ENCODE results near the gene ATF4.

ATF4 gene

DNA sequence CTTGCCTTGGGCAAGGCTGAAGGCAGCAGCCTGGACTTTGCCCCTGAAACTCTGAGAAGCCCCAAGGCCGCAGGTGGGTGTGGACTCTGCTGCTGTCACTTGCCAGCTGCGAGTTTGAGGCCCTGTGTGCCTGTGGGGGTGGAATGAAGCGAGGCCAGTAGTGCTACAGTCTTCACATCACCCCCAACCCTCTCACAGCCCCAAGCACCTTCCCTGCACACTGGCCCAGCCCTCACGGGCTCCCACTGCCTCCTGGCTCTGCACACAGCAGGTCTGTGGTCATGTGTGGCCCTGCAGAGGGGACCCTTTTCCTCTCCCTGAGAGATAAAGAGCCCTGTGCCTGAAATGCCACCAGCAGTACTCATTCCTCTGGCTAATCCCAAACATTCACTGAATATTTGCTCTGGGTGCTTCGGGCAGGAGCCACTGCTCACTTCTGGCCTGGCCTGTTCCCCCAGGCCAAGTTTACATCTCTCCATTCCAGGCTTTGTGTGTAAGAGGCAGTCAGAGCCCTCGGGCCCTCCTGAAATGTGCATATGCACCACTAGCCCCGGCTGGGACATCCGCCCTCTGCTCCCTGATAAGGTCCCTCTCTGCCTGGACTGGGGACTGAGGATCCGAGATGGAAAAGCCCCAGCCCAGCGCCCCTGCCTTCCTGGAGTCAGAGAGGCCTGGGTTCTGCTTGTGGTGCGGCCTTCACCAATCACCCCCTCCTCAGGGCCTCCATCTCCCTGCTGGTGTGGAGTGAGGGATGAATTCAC, 45.8 kb upstream of the ATF4 start:
- TF ChIP-seq TCF12 (IDR thresholded peaks at IDR 0.05; ENCODE audit: low read depth) (no peak), CREB1 (IDR thresholded peaks at IDR 0.05; ENCODE audit: low read depth) (no peak), RAD21 (IDR thresholded peaks at IDR 0.05; ENCODE audit: low read depth) (no peak), NFIC (IDR thresholded peaks at IDR 0.05) (no peak), CEBPB (IDR thresholded peaks at IDR 0.05) (no peak)
- TF ChIP-seq, protein P1, sequence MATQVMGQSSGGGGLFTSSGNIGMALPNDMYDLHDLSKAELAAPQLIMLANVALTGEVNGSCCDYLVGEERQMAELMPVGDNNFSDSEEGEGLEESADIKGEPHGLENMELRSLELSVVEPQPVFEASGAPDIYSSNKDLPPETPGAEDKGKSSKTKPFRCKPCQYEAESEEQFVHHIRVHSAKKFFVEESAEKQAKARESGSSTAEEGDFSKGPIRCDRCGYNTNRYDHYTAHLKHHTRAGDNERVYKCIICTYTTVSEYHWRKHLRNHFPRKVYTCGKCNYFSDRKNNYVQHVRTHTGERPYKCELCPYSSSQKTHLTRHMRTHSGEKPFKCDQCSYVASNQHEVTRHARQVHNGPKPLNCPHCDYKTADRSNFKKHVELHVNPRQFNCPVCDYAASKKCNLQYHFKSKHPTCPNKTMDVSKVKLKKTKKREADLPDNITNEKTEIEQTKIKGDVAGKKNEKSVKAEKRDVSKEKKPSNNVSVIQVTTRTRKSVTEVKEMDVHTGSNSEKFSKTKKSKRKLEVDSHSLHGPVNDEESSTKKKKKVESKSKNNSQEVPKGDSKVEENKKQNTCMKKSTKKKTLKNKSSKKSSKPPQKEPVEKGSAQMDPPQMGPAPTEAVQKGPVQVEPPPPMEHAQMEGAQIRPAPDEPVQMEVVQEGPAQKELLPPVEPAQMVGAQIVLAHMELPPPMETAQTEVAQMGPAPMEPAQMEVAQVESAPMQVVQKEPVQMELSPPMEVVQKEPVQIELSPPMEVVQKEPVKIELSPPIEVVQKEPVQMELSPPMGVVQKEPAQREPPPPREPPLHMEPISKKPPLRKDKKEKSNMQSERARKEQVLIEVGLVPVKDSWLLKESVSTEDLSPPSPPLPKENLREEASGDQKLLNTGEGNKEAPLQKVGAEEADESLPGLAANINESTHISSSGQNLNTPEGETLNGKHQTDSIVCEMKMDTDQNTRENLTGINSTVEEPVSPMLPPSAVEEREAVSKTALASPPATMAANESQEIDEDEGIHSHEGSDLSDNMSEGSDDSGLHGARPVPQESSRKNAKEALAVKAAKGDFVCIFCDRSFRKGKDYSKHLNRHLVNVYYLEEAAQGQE (IDR thresholded peaks at IDR 0.05; ENCODE audit: low read depth): no peak

DNA sequence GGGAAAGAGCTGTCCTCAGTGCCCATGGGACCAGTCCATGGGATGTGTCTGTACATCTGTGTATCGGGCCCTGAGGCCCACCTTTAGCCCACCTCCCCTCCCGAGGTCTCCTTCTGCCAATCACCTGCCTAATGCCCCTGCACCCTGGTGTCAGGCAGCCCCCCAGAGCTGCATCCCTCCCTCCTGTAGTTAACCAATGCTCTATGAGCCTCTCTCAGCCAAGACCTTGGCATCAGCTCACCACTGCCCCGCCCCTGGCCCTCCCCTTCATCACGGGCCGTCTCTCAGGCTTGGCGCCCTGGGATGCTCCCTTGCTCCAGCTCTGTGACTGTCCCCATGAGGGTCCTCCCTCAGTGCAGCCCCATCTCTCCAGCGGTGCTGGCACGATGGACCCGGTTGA, 45.0 kb upstream of the ATF4 start:
- TF ChIP-seq, protein P2, sequence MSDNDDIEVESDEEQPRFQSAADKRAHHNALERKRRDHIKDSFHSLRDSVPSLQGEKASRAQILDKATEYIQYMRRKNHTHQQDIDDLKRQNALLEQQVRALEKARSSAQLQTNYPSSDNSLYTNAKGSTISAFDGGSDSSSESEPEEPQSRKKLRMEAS (IDR thresholded peaks at IDR 0.05): no peak
- TF ChIP-seq EGR1 (IDR thresholded peaks at IDR 0.05) (no peak), YY1 (IDR thresholded peaks at IDR 0.05; ENCODE audit: low read depth) (no peak), ZBTB7A (IDR thresholded peaks at IDR 0.05; ENCODE audit: low read depth) (no peak), EP300 (IDR thresholded peaks at IDR 0.05; ENCODE audit: borderline replicate concordance) (no peak)
- TF ChIP-seq, protein P1 (IDR thresholded peaks at IDR 0.05; ENCODE audit: low read depth): no peak

DNA sequence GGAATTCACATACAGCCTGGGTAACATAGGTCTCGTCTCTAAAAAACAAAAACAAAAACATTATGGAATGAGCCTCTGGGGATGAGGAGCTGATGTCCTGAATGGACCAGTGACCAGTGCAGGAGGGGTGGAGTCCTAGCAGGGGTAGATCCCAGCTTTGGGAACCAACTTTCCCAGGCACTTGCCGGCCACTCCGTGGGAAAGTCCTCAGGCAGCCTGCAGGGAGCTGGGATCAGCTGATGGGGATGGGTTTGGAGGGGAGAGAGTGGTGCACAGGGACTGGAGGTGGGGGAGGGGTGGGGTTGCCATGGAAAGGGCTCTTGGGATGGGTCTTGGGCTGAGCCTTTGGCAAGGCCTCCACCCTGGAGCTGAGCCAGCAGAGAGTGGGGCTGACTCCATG, 44.5 kb upstream of the ATF4 start:
- TF ChIP-seq FOXM1 (IDR thresholded peaks at IDR 0.05; ENCODE audit: borderline replicate concordance, low read depth) (no peak), NFIC (IDR thresholded peaks at IDR 0.05) (no peak), ZBTB7A (IDR thresholded peaks at IDR 0.05; ENCODE audit: low read depth) (no peak), TEAD4 (IDR thresholded peaks at IDR 0.05) (no peak), EP300 (IDR thresholded peaks at IDR 0.05; ENCODE audit: borderline replicate concordance) (no peak), CEBPB (IDR thresholded peaks at IDR 0.05) (no peak), TAF1 (IDR thresholded peaks at IDR 0.05; ENCODE audit: low read depth) (no peak), CREB1 (IDR thresholded peaks at IDR 0.05; ENCODE audit: low read depth) (no peak), YY1 (IDR thresholded peaks at IDR 0.05; ENCODE audit: low read depth) (no peak), TCF12 (IDR thresholded peaks at IDR 0.05; ENCODE audit: low read depth) (no peak), EGR1 (IDR thresholded peaks at IDR 0.05) (no peak), RAD21 (IDR thresholded peaks at IDR 0.05; ENCODE audit: low read depth) (no peak)
- TF ChIP-seq, protein P1 (IDR thresholded peaks at IDR 0.05; ENCODE audit: low read depth): no peak
- TF ChIP-seq, protein P3, sequence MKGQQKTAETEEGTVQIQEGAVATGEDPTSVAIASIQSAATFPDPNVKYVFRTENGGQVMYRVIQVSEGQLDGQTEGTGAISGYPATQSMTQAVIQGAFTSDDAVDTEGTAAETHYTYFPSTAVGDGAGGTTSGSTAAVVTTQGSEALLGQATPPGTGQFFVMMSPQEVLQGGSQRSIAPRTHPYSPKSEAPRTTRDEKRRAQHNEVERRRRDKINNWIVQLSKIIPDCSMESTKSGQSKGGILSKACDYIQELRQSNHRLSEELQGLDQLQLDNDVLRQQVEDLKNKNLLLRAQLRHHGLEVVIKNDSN (IDR thresholded peaks at IDR 0.05): no peak

DNA sequence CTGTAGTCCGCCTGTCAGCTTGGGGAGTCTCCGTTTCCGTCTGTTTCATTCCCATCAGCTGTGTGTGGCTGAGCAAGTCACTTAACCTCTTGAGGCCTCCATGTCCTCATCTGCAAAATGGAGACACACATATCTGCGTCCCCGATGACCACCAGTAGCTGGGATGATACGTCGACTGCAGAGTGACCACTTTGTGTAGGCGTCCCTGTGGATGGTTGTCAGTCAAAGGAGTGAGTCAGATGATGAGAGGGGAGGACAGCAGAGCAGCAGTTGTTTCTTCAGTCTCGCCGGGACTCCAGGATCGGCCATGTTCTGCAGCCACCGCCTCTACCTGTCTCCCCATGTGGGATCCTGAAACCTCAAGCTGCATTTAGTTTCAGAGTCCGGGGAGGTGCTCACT, 43.7 kb upstream of the ATF4 start:
- TF ChIP-seq RAD21 (IDR thresholded peaks at IDR 0.05; ENCODE audit: low read depth) (no peak), TAF1 (IDR thresholded peaks at IDR 0.05; ENCODE audit: low read depth) (no peak), TCF12 (IDR thresholded peaks at IDR 0.05; ENCODE audit: low read depth) (no peak), EP300 (IDR thresholded peaks at IDR 0.05; ENCODE audit: borderline replicate concordance) (no peak), CREB1 (IDR thresholded peaks at IDR 0.05; ENCODE audit: low read depth) (no peak), ZBTB7A (IDR thresholded peaks at IDR 0.05; ENCODE audit: low read depth) (no peak), NFIC (IDR thresholded peaks at IDR 0.05) (no peak), FOXM1 (IDR thresholded peaks at IDR 0.05; ENCODE audit: borderline replicate concordance, low read depth) (no peak), YY1 (IDR thresholded peaks at IDR 0.05; ENCODE audit: low read depth) (no peak), CEBPB (IDR thresholded peaks at IDR 0.05) (no peak), EGR1 (IDR thresholded peaks at IDR 0.05) (no peak), TEAD4 (IDR thresholded peaks at IDR 0.05) (no peak)
- TF ChIP-seq, protein P2 (IDR thresholded peaks at IDR 0.05): no peak
- TF ChIP-seq, protein P3 (IDR thresholded peaks at IDR 0.05): no peak
- TF ChIP-seq, protein P1 (IDR thresholded peaks at IDR 0.05; ENCODE audit: low read depth): no peak
